A549 treated with CpdA at 1 μM for 4 hours (cell line): Measurements from ENCODE around the gene FEM1B. TPM values are rescaled to one million over a fixed set of nuclear protein-coding genes. Genes with fewer than 3 reads are reported as not detected.

ENCODE experiments used
- total RNA-seq: library from RNA; stranded (reverse); fragments of 200-300 nt; extraction: Qiagen RNA extraction; gene quantifications from 5 replicates; pipeline ENCODE4 v1.2.3, GENCODE V29; 2022; ENCODE audit warnings: low read depth

FEM1B gene
- 15.9 to 28.5 TPM (median 21.8 TPM) in 5 replicates for total RNA-seq

DNA sequence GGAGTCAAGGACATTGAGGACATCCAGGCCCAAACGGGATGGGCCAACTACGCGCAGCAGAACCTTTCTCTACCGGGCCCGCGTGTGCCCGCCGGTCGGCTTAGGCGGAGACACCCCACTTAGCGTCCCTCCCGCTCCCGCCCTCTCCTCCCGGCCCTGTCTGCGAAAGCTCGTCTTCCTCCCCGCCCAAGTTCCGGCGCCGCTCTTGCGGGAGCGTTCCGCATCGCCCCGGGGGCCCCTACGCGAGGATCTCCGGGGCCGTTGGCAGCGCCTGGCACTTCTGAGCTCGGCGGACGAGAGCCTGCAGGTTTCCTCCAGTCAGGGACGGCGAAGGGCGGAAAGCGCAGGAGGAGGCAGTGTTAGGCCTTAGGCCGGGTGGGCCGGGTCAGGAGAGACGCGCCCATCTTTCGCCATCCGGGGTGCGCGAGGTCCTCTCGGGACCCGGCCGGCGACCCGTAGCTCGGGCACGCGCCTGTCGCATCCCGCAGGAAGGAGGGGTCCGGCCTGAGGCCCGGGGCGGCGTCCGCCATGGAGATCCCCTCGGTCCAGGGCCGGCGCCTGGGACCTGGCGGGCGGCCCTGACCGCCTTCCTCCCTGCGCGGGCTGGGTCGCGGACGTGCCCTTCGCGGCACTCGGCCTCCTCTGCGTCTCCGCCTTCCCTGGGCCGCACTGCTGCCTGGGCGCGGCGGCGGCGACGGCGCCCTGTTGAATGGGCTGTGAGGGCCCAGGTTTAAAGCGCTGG is at the start of gene FEM1B:
TSS of gene FEM1B (plus strand) at position 143 of the 742 bp plus-strand sequence. CDS start 673 bp downstream, outside the sequence.

GRCh38 chr15:68229386-68230156 is 48.0 kb upstream of the FEM1B start, which contains the start of gene CLN6:
Gene CLN6, minus strand, starts transcription at chr15:68229728. Its CDS starts 144 bp downstream, at chr15:68229584.

Other genes with a start within 250 kb of the FEM1B start
- gene PIAS1, start 223.4 kb upstream of the FEM1B start, total RNA-seq: 14.8 to 20.7 TPM (median 19.1 TPM) in 5 replicates
- 8.9 to 9.6 TPM (median 9.1 TPM) in 5 replicates for gene CALML4, start 72.4 kb upstream of the FEM1B start, total RNA-seq
- gene CLN6, start 48.0 kb upstream of the FEM1B start, total RNA-seq: 63.6 to 83.4 TPM (median 80.0 TPM) in 5 replicates
- 2.7 to 8.7 TPM (median 5.3 TPM) in 5 replicates for gene ITGA11, start 154.4 kb downstream of the FEM1B start, total RNA-seq